ENCODE measurements around the gene AGBL5. TPM values are rescaled to one million over a fixed set of nuclear protein-coding genes. Genes with fewer than 3 reads are reported as not detected.

Gene AGBL5
- total RNA-seq, 2 donors from 2014 or later = 56.9 to 76.1 TPM

- H3K4me1 Mint-ChIP-seq = peaks cover 9% of the 10 kb centered on the region
- DNase-seq = peak; percentile 92
- Histone ChIP-seq H3K36me3 (ENCODE audit: control insufficient read depth, insufficient read depth, low read length) (peaks cover 35% of the 10 kb centered on the region), H3K9ac (ENCODE audit: extremely low read depth, low read length, poor library complexity, severe bottlenecking) (peak within 1 kb of the TSS; percentile 72), H3K4me1 (ENCODE audit: control insufficient read depth, insufficient read depth, low read length) (peaks cover 4% of the 10 kb centered on the region), H3K27me3 (ENCODE audit: control insufficient read depth, insufficient read depth, low read length, poor library complexity, severe bottlenecking) (no peaks in the 10 kb centered on the region), H3K4me3 (ENCODE audit: low read length) (peak within 1 kb of the TSS; percentile 99), H3K27ac (ENCODE audit: low read depth, low read length) (no peak within 1 kb of the TSS), H3K9me3 (ENCODE audit: control insufficient read depth, low read length) (no peaks in the 10 kb centered on the region)
- peak within 1 kb of the TSS; percentile 91 for H3K27ac Mint-ChIP-seq
- H3K4me3 Mint-ChIP-seq = peak within 1 kb of the TSS; percentile 95
- TF ChIP-seq CTCF (conservative IDR thresholded peaks at IDR 0.05) = peak; percentile 58
- H3K9me3 Mint-ChIP-seq = no peaks in the 10 kb centered on the region
- WGBS, 2 experiments (ENCODE audit: insufficient coverage in 1 of 2, insufficient read length in 1 of 2) = 0 to 1% methylated on average over 25 to 76 of the region's 76 CpGs
- peaks cover 28% of the 10 kb centered on the region for H3K36me3 Mint-ChIP-seq (ENCODE audit: low read depth)
- H3K27me3 Mint-ChIP-seq (ENCODE audit: insufficient read depth) = no peaks in the 10 kb centered on the region
These were observed 18.8 kb upstream of the AGBL5 start, which contains the start of gene TMEM214 for GRCh38 chr2:27032495-27033252. Gene TMEM214, plus strand, starts transcription at chr2:27032965. Its CDS starts 51 bp downstream, at chr2:27033016.

DNA sequence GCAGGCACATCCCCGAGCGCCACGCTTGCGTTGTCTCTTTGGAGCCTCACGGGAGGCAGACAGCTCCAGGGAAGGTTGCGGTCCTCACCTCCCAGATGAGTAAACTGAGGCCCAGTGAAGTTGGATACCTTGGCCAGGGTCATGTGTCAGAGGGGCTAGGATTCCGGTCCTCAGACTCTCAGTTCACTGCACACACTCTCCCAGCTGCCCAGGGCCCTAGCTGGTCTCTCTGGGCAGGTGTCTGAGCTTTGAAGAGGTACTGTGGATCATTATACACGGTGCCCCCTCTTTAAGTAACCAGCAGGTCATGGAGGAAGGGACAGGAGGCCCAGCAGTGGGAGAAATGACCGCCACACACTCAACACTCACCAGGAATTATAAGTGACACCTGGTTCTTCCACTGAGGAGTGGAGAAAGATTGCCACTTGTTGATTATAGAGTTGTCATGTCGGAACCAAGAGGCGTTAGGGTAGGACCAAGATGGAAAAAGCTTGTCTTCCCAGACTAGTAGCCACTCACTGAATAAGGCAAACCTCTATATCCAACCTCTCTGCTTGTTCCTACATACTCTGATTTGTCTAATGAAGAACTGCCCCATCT lies 18.1 kb upstream of the AGBL5 start:
- peak overlapping the region; percentile 91 for H3K27ac Mint-ChIP-seq
- no peak for DNase-seq
- Histone ChIP-seq H3K4me3 (ENCODE audit: low read length) (peak overlapping the region; percentile 99), H3K9ac (ENCODE audit: extremely low read depth, low read length, poor library complexity, severe bottlenecking) (peak overlapping the region; percentile 72), H3K9me3 (ENCODE audit: control insufficient read depth, low read length) (no peaks in the 10 kb centered on the region), H3K27ac (ENCODE audit: low read depth, low read length) (no peak overlapping the region), H3K27me3 (ENCODE audit: control insufficient read depth, insufficient read depth, low read length, poor library complexity, severe bottlenecking) (no peaks in the 10 kb centered on the region), H3K4me1 (ENCODE audit: control insufficient read depth, insufficient read depth, low read length) (peaks cover 4% of the 10 kb centered on the region), H3K36me3 (ENCODE audit: control insufficient read depth, insufficient read depth, low read length) (peaks cover 40% of the 10 kb centered on the region)
- H3K36me3 Mint-ChIP-seq (ENCODE audit: low read depth) = peaks cover 33% of the 10 kb centered on the region
- TF ChIP-seq CTCF (conservative IDR thresholded peaks at IDR 0.05) = no peak
- H3K4me3 Mint-ChIP-seq = peak overlapping the region; percentile 95
- H3K4me1 Mint-ChIP-seq = peaks cover 9% of the 10 kb centered on the region
- no peaks in the 10 kb centered on the region for H3K27me3 Mint-ChIP-seq (ENCODE audit: insufficient read depth)
- no peaks in the 10 kb centered on the region for H3K9me3 Mint-ChIP-seq
- WGBS, 2 experiments (ENCODE audit: insufficient coverage in 1 of 2, insufficient read length in 1 of 2) = 22 to 24% methylated on average over 6 to 11 of the region's 11 CpGs

GRCh38 chr2:27038012-27038411 lies 13.5 kb upstream of the AGBL5 start:
- peaks cover 4% of the 10 kb centered on the region for H3K4me1 ChIP-seq (ENCODE audit: control insufficient read depth, insufficient read depth, low read length)
- H3K9ac ChIP-seq (ENCODE audit: extremely low read depth, low read length, poor library complexity, severe bottlenecking) = no peak overlapping the region
- H3K9me3 ChIP-seq (ENCODE audit: control insufficient read depth, low read length) = no peaks in the 10 kb centered on the region
- no peaks in the 10 kb centered on the region for H3K27me3 Mint-ChIP-seq (ENCODE audit: insufficient read depth)
- 87 to 90% methylated on average over 4 to 6 of the region's 6 CpGs for WGBS, 2 experiments (ENCODE audit: insufficient coverage in 1 of 2, insufficient read length in 1 of 2)
- H3K4me1 Mint-ChIP-seq = peaks cover 7% of the 10 kb centered on the region
- H3K27me3 ChIP-seq (ENCODE audit: control insufficient read depth, insufficient read depth, low read length, poor library complexity, severe bottlenecking) = no peaks in the 10 kb centered on the region
- H3K4me3 Mint-ChIP-seq = no peak overlapping the region
- no peak overlapping the region for H3K27ac ChIP-seq (ENCODE audit: low read depth, low read length)
- no peak for TF ChIP-seq CTCF (conservative IDR thresholded peaks at IDR 0.05)
- H3K4me3 ChIP-seq (ENCODE audit: low read length) = no peak overlapping the region
- H3K27ac Mint-ChIP-seq = no peak overlapping the region
- no peaks in the 10 kb centered on the region for H3K9me3 Mint-ChIP-seq
- peaks cover 65% of the 10 kb centered on the region for H3K36me3 Mint-ChIP-seq (ENCODE audit: low read depth)
- DNase-seq = no peak
- H3K36me3 ChIP-seq (ENCODE audit: control insufficient read depth, insufficient read depth, low read length) = peaks cover 65% of the 10 kb centered on the region

All from endodermal cell (in vitro differentiated cells).